Adrenal gland (tissue), 5 donors: ENCODE measurements around the gene GPC5.

ENCODE experiments used
- POLR2A ChIP-seq, 2 donors: fragments of 450-650 bp; IDR thresholded peaks; one replicate each; pipeline ENCODE4 v1.6.1; 2017; ENCODE audit warnings: antibody characterized with exemption in 2 of 2, mild to moderate bottlenecking in 2 of 2, moderate library complexity in 1 of 2
- TF ChIP-seq, protein P1 (sequence below), 6 experiments: fragments of 450-650 bp in 4 of 6; fragments of 200-600 bp in 2 of 6; sonication (generic) in 1 of 6; IDR thresholded peaks; 1 replicate in 5 of 6; 2 replicates in 1 of 6; pipeline versions ENCODE4 v1.5.1 to v1.8.0; 2016 to 2021; ENCODE audit warnings: antibody characterized with exemption in 6 of 6, mild to moderate bottlenecking in 2 of 6, moderate library complexity in 1 of 6
- donor health status: DM: no; HTN: no; CAD: no.

DNA sequence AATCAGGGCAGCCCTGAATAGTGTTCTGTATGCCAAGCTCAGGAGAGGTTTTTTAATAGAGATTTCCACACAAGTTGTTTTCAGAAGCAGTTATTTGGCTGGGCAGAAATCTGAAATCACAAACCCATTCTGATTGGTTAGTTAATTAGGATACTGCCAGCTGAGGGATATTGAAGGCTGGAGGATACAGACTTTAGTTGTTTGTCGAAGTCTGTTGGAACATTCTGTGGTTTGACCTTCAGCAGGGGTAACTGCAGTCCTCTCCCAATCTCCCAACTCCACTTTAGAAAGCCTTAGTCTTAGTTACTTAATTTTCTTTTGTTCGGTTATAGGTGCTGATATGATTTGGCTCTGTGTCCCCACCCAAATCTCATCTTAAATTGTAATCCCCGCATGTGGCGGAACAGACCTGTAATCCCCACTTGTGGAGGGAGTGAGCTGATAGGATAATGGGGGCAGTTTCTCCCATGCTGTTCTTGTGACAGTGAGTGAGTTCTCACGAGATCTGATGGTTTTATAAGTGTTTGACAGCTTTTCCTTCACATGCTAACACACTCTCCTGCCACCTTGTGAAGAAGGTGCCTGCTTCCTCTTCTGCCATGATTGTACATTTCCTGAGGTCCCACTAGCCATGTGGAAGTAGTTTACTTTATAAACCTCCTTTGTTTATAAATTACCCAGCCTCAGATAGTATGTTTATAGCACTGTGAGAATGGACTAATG lies 169.2 kb downstream of the GPC5 start:
- TF ChIP-seq, protein P1, sequence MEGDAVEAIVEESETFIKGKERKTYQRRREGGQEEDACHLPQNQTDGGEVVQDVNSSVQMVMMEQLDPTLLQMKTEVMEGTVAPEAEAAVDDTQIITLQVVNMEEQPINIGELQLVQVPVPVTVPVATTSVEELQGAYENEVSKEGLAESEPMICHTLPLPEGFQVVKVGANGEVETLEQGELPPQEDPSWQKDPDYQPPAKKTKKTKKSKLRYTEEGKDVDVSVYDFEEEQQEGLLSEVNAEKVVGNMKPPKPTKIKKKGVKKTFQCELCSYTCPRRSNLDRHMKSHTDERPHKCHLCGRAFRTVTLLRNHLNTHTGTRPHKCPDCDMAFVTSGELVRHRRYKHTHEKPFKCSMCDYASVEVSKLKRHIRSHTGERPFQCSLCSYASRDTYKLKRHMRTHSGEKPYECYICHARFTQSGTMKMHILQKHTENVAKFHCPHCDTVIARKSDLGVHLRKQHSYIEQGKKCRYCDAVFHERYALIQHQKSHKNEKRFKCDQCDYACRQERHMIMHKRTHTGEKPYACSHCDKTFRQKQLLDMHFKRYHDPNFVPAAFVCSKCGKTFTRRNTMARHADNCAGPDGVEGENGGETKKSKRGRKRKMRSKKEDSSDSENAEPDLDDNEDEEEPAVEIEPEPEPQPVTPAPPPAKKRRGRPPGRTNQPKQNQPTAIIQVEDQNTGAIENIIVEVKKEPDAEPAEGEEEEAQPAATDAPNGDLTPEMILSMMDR (IDR thresholded peaks at IDR 0.05): no peak
- no peak for TF ChIP-seq POLR2A (IDR thresholded peaks at IDR 0.05)
